GM04504 (cell line): Measurements from ENCODE around the gene MRC2.

ENCODE experiments used
- DNase-seq: peaks from one replicate; pipeline ENCODE4 v3.0.0-alpha.2; 2012; ENCODE audit warnings: low read depth

MRC2 gene

DNA sequence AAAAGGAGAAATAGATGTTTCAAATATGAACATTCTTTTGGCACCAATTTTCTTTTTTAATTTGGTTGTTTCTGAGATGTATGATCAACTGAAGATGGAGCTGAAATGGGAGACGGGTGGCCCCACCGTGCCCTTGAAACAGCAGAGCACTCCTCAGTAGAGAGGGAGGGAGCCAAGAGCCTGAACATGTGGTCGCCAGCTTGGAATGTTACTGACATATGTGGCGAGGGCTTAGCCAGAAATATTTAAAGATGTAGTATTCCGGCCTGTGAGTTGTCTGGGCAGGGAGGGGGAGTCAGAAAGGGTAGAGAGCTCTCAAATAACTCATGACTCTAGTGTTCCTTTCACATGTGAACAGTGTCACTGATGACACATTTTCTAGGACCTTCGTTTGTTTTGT lies 13.3 kb upstream of the MRC2 start:
- DNase-seq = peak; percentile 88

DNA sequence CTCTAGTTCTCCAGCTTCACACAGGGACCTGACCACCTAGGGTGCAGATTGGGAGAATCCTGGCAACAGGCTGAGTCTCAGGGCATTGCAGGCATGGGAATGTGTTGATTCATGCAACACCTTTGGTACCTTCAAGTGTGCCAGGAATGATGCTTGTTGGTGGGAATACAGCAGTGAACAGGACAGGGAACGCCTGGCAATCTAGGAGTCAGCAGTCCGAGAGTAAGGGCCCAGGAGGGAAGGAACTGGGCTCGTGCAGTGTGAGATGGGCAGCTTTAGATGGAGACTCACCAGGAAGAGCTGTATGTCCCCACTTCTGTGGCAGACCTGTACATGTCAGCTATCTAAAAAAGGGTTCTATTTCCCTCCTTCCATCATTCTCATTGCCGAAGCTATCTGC lies 12.0 kb upstream of the MRC2 start:
- DNase-seq = no peak

DNA sequence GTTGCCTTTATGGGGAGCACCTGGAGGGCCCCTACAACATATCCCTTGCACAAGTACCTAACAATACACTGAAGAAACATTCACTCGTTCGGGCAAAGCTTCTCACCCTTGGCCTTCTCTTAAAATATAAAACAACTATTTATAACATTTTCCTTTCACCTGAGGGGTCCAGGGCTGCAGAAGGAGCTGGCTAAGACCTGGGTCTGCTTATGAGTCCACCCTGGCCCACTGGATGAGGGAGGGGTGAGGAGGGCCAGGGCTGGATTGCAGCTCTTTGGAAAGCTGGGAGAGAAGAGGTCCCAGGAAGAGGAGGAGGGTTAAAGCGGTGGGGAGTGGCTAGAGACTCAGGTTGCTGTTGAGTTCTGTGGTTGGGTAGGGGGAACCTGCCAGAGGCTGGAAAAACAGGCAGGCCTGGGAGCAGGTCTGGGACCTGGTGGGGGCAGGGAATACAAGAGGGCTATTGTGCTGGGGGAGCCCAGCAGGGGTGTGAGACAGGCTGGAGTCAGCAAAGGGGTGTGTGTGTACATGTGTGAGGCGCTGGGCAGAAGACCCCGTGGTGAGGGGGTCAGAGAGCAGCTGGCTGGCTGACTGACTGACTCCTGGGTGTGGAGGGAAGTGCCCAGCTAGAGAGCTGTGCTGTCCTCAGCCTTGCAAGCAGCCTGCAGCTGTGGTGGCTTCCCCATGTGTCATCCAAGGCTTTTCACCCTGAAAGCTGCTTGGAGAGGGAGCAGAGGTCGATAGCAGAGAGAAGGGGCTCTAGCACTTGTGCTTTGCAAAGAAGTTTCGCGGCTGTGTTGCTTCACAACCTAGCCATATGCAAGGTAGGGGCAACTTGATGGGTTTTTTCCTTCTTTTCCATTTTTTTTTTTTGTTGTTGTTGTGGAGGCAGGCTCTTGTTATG lies 10.2 kb upstream of the MRC2 start:
- DNase-seq = no peak

DNA sequence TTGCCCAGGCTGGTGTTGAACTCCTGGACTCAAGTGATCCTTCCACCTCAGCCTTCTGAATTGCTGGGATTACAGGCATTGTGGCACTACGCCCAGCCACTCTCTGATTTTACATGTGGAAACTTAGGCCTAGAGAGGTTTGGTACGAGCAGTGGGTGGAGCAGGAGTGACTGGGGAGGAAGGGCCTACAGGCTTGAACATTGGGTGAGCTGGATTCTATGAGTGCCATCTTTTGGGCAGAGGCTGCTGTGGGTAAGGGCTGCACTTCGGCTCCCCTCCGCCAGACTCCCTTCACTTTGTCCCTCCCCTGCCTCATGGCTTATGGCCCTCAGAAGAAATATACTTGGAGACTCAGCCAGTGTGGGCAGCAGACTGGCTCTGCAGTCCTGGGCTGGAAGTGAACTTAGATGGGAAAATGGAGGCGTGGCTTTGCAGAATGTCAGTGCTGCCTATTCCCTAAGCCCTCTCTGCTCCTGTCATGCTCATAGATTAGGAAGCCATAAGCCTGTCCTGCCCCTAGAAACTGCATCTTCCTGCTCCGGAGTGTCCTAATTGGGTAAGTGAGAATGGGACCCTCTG lies 9.5 kb upstream of the MRC2 start:
- no peak for DNase-seq

DNA sequence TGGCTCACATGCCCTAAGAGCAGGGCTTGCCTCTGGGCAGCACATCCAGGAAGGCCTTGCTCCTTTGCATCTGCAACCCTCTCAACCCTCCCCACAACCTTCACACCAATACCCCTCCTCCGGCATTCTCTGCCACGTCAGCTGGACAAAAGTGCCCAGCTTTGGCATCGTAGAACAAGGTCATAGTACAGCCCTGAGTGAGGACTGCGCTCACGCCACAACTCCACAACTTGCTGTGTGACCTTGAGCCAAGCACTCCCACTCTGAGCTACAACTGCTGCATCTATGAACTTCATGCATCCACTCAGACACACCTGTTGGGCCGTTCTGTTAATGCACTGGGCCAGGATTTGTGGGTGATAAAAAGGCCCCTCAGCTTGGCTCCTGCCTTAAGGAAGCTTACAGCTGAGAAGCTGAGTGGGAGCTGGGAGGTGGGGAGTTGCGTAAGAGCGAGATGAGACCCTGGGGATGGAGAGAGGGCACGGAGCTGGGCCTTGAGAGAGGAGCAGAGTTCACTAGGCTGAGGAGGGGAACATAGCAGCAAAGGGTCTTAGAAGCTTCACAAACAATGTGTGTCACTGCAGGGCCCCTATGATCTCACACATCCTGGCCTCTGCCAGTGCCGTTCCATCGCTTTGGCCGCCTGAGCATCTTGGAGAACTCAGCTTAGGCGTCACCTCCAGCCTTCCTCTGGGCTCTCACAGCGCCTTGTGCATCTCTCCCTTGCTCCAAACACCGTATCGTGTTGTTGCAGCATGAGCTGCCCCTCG lies 8.6 kb upstream of the MRC2 start:
- DNase-seq = no peak

DNA sequence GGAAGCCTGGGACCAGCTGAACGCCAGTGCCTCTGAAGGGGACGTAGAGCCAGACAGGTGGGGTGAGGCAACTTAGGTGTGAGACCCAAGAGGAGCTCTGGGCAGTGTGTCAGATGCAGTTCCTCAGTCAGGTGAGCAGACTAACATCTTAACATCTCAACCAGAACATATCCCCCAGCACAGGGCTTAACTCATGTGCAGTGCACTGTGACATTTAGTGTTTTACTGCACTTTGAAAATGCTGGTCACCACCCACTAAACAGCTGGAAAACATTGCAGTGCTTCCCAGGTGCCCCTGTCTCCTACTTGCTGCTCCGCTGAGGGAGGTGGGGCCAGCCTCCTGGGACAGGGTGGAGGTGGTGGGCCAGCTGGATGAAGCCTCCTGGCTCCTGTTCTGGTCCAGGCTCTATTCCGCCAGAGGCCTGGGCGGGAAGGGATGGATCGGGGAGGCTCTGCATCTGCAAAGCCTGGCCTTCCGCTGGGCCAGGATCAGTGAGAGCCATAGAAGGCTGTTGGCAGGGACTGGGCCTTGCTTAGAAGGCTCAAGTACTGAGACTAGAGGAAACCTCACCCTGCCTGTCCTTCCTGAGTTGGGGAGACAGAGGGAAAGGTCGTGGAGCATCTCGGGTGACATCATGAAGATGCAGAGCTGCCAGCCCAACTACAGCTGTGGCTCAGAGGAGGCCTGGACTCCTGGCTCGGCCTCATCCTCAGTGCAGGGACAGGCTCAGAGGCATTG lies 7.9 kb upstream of the MRC2 start:
- no peak for DNase-seq

DNA sequence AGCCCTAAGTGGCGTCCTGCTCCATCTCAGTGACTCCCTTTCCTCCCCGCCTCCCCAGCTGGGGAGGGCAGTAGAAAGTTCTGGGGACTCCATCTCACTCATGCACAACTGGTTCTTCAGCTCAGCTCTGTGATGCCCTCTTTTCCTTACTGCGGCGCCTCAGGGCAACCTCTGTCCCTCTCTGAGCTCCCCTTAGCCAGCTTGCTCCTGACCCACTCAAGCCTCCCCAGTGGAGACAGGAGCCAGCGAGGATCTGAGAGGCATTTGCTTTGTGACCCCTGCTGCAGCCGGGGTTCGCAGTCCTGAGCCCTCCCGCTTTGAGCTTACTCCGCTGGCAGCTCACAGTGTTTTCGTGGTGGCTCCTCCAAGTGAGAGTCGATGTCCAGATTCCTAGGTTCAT lies 6.2 kb upstream of the MRC2 start:
- DNase-seq = no peak

DNA sequence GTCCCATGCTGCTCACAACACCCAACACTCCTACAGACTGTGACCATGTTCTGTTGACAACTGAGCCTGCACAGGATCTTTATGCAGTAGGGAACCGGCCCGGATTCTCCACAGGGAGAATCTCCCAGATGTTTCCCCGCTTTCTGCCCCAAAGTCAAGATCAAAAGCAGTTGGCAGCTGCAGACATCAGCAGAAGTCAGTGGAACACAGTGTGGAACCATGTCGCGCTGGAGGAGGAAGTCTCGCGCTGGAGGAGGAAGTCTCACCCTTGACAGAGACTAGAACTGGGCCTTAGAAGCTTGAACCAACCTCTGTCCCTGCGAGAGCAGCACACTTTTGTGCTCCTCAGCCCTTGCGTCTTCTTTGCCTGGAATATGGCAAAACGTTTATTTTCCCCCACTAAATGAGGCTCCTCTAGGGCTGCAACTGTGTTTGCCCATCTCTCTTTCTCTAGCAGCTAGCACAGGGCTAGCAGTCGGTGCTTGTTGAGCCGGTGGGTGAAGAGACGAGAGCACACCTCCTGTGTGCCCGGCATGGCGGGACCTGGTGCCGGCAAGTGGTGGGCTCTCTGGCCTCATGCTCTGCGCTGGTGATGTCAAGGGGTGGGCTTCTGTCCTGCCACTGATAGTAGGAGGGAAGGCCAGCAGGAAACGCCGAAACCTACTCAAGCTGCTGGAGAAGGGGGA lies 2.1 kb upstream of the MRC2 start:
- DNase-seq = no peak

DNA sequence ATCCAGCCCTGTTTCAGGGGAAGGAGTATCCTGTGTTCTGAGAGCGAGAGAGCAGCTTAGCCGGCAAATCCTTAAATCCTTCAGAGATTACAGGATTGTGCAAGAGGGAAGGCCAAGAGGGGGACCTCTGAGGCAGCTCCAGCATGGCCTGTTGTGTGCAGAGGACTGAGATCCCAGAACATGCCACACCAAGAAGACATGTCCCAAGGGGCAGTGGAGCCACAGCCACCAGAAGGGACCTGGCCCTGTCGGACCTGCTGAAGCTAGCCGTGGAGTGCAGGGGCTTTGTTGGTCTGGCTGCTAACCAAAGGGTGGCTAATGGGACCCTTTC lies 1.6 kb upstream of the MRC2 start:
- DNase-seq = no peak

DNA sequence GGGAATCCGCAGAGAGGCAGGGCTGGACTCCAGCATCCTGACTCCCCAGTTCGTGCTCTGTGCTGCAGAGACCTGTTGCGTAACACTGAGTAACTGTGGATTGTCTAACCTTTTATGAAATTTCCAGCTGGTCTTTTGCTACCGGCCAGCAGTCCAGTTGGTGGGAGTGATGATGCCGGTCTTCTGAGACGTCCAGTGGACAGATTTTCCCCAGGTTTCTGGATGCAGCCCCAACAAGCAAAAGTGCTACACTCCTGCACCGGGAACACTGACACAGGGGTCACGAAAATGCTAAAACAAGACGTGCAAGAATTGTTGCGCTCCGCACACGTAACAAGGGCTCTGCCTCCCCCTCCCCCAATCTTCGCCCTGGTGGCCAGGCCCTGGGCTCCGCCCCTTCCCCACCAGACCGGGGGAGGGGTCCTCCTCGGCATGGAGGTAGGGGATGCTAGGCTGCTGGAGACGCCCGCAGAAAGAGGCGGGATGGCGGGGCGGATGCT lies 701 bp upstream of the MRC2 start:
- DNase-seq = peak; percentile 77

DNA sequence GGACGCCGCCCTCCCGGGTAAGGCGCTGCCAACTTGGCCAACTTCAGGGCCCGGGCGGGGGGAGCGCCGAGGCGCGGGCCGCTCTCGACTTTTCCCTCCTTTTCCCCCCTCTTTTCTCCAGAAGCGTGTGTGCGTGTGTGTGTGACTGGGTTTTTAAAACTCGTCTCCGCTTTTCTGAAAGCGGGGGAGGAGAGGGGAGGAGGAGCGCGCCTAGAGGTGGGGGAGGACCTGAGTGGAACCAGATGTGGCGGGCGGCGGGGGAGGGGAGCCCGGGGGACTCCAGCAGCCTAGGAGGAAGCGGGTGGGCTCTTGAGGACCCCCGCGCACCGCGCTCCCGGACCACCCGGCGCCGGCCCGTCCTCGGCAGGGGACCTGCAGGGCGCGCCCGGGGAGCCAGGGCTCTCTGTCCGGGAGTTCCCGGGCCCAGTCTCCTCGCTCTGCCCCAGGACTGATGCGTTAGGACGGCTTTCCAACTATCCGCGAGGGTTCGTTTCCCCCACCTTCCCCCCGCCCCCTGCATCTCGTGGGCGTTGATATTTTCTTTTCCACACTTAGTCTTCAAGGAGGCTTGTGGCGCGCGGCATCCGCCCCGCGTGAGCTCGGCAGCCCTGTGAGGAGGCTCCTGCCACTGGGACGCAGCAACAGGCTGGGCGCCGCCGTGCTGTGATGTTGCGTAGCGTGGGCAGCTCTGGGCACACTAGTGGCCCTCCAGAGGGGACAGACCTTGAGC lies 599 bp downstream of the MRC2 start:
- DNase-seq = no peak

DNA sequence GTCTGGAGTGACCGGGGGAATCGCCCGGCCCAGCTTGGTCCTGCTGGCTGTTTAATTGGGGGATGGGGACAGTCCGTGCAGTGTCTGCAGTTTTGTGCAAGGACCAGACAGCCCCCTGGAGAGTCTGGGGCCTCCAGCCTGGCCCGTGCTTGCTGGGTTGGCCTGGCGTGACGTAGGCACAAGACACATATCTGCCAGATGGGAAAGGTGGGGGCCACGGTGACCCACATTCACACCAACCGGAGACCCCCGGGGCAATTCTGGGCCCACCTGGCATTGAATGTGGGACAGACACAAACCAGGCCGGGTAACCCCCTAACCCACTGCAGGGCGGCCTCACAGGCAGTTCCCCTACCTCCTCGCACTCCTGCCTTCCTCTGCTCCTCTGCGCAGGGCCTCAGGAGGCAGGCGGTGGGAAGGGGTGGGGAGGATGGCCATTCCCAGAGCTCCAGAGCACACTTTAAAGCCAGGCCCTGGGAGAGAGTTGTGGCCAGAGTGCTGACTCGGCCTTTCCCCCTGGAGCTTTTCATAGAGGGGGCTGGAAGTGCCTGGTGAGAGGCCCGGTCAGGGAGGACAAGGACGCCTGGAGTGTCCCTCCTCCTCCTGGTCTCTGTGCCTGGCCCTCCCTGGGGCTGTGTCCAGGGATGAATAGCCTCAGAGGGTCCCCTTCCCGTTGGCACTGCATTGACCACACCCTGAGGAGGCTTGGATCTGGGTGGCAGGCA lies 1.5 kb downstream of the MRC2 start:
- no peak for DNase-seq

DNA sequence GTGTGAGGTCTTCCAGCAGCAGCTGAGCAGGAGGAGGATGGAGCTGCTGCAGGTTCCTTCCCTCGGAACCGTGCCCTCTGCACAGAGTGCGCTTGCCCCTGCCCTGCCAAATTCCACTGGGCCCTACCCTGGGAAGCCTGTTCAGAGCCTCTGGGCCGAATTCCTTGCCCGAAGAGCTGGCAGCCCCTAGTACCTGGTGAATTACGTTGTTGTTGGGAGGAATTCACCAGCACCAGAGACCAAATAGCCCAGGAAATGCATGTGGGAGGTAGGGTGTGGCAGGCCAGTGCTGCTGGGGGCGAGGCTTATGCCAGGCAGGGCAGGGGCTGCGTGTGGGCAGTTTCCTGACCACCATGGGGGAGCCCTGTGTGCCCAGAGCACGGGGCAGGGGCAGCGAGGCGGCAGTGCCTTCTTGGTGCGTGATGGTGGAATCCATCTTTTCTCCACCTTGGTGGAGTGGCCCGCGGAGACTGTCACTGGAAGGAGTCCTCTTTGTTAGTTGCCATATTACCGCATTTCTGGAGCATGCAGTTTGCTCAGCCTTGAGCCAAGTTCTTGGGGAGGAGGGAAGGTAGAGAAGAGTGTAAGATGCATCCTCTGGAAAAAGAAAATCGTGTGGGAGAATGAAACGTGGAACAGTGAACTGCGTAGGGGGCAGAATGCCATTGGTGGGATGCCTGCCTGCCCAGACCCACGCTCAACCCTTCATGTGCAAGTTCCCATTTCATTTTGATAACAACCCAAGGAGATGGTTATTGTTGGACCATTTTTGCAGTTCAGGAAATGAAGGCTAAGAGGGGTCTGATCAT lies 2.3 kb downstream of the MRC2 start:
- DNase-seq = no peak

DNA sequence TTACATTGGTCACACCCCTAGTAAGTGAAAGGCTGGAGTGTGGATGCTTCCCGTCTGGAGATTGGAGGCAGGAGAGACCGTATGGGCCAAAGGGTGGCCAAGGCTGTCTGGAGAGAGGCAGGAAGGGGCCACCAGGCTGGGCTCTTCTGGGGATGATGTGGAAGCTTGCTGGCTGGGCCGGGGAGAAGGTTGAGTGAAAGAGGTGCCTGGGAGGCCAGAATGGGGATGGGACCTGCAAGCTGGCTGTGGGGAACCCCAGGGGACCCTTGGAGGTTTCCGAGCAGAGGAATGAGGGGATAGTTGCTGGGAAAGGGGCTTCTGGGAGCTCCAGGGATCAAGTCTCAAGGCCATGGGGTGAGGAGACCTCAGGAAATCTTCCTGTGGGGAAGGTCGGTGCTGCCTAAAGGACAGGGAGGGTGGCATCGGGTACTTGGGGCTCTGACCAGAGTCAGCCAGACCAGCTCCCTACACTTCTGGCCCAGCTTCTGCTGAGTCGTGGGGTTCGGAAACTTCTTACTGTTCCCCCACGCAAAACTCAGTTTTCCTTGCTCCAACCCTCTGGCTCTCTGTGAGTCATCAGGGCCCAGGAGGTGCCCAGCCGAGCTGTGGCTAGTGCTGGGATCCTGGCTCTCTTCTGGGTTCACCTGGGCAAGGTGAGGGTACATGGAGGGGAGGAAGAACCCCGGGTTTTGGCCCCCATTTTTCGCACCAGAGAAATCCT lies 3.1 kb downstream of the MRC2 start:
- DNase-seq = no peak

DNA sequence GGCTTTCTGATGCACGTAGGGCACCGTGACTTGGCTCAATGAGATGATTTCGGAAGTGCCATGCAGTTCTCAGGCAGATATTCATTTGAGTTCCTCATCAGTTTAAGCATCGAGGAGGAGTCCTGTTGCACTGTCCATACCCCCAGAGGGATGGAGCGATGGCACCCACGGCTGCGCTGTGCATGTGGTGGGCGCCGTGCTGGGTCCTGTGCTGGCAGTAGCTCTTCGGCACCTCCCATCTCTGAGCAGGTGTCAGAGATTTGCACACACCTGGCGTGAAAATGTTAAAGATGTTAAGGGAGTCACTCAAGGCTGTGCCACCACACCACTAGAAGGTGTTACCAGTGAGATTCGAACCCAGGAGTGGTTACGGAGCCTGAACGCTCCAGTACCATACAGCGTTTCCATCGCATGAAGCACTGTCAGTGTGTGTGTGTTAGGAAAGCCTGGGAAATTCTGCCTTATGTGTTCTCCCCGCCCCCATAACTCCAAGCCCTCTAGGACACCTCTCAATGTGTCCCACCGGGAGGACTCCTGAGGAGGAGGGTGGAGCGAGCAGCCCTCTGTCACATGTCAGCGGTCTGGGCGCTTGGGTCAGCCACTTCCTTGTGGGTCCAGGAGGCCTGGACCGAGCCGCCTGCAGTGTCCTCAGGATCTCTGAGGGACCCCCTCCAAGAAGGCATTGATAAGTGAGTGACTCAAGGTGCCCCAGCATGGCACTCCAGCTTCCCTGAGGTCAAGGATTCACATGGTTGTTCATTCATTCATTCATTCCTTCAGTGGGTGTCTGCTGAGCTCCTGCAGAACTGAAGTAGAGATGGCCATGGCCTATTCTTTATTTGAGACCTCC lies 3.8 kb downstream of the MRC2 start:
- DNase-seq = no peak

DNA sequence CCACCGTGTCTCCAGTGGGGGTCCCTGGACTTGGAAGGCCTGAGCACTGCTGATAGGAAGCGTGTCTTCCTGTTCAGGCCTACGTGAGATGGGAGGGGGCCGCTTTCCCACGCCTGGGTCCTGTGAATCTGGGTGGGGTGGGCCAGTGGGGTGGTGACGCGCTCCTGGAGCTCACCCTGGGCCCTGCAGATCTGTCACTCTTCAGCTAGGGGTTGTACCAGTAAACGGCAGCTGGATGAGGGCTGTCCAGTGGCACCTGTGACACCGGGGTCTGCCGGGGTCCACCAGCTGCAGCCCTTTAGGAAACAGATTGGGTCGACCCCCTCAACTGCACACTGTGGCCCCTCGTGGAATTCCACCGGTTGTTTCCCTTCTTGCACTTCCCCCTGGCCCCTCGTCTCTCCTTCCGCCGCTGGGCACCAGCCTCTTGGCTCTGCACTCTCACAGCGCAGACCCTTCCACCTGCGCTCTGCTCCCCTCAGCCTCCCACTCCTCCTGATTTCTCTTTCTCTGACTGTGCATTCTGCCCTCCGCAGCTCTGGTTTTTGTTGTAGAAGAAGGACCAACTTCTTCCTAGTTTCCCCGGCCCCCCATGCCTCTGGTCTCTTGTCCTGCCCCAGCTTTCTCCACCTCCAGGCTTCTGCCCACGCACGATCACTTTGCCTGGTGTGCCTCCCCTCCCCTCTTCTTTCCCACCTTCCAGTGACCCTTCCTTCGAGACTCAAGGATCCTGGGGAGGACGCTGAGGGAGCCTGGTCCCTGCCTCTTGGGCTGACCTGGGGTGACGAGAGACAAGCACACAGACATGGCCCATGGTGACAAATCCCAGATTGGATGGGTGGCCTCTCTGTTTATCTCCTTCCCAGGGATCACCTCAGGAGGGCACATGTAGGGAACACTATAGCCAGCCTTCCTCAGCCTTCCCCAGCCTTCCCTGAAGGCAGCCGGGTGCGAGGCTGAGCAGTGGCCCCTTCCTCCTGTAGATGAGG lies 4.8 kb downstream of the MRC2 start:
- no peak for DNase-seq

DNA sequence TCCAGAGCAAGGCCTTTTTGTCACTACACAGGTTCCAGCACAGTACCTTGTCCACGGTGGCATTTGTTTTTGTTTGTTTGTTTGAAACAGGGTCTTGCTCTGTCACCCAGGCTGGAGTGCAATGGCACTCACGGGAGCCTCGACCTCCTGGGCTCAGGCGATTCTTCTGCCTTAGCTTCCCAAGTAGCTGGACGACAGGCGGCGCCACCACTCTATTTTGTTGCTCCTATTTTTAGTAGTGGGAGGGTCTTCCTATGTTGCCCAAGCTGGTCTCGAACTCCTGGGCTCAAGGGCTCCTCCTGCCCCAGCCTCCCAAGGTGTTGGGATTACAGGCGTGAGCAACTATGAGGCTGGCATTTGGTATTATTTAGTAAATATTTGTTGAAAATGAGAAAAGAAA lies 10.3 kb downstream of the MRC2 start:
- DNase-seq = no peak
